Lower leg skin (tissue), 3 donors: ENCODE results near the gene KHDC1L.

Experiments used
- POLR2A ChIP-seq, 2 donors: fragments of 450-650 bp; IDR thresholded peaks; one replicate each; pipeline ENCODE4 v1.6.1; 2016 to 2017; ENCODE audit warnings: antibody characterized with exemption in 2 of 2, mild to moderate bottlenecking in 1 of 2, moderate library complexity in 1 of 2
- TF ChIP-seq, protein P1 (sequence below), 3 donors: fragments of 450-650 bp; IDR thresholded peaks; one replicate each; pipeline ENCODE4 v1.5.1; 2016; ENCODE audit warnings: antibody characterized with exemption in 3 of 3, mild to moderate bottlenecking in 3 of 3, moderate library complexity in 2 of 3

DNA sequence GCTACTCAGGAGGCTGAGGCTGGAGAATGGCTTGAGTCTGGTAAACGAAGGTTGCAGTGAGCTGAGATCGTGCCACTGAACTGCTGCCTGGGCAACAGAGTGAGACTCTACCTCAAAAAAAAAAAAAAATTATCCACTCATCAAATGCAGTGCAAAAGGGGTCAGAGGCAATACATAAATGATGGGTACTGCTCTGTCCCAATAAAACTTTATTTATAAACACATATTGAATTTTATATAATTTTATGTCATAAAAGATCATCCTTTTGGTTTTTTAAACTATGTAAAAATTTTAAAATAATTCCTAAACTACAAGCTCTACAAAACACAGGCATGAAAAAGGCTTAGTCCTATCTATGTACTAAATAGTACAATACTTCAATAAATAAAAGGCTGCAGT is 27.4 kb upstream of the KHDC1L start:
- TF ChIP-seq, protein P1, sequence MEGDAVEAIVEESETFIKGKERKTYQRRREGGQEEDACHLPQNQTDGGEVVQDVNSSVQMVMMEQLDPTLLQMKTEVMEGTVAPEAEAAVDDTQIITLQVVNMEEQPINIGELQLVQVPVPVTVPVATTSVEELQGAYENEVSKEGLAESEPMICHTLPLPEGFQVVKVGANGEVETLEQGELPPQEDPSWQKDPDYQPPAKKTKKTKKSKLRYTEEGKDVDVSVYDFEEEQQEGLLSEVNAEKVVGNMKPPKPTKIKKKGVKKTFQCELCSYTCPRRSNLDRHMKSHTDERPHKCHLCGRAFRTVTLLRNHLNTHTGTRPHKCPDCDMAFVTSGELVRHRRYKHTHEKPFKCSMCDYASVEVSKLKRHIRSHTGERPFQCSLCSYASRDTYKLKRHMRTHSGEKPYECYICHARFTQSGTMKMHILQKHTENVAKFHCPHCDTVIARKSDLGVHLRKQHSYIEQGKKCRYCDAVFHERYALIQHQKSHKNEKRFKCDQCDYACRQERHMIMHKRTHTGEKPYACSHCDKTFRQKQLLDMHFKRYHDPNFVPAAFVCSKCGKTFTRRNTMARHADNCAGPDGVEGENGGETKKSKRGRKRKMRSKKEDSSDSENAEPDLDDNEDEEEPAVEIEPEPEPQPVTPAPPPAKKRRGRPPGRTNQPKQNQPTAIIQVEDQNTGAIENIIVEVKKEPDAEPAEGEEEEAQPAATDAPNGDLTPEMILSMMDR (IDR thresholded peaks at IDR 0.05), result no peak
- TF ChIP-seq POLR2A (IDR thresholded peaks at IDR 0.05), result no peak
